ENCODE data around the gene PTGDR.

Gene PTGDR

GRCh38 chr14:52258783-52259182, 8.7 kb upstream of the PTGDR start:
- no peak for DNase-seq
- no peaks in the 10 kb centered on the region for H3K36me3 ChIP-seq
- no peak overlapping the region for H3K4me3 ChIP-seq (ENCODE audit: low read depth, low read length)
- H3K4me1 ChIP-seq = no peaks in the 10 kb centered on the region
- TF ChIP-seq CTCF (IDR thresholded peaks at IDR 0.05; ENCODE audit: low read depth, low read length) = no peak
- H3K27me3 ChIP-seq = no peaks in the 10 kb centered on the region
- H3K9me3 ChIP-seq = no peaks in the 10 kb centered on the region

- no peaks in the 10 kb centered on the region for H3K4me1 ChIP-seq
- no peaks in the 10 kb centered on the region for H3K27me3 ChIP-seq
- H3K9me3 ChIP-seq = no peaks in the 10 kb centered on the region
- H3K4me3 ChIP-seq (ENCODE audit: low read depth, low read length) = no peak overlapping the region
- no peak for TF ChIP-seq CTCF (IDR thresholded peaks at IDR 0.05; ENCODE audit: low read depth, low read length)
- no peaks in the 10 kb centered on the region for H3K36me3 ChIP-seq
- no peak for DNase-seq
Measured at GRCh38 chr14:52259434-52259833, 8.1 kb upstream of the PTGDR start.

- Histone ChIP-seq H3K27me3 (peaks cover 6% of the 10 kb centered on the region), H3K9me3 (no peaks in the 10 kb centered on the region), H3K36me3 (no peaks in the 10 kb centered on the region), H3K4me1 (no peaks in the 10 kb centered on the region), H3K4me3 (ENCODE audit: low read depth, low read length) (no peak overlapping the region)
- DNase-seq = no peak
- TF ChIP-seq CTCF (IDR thresholded peaks at IDR 0.05; ENCODE audit: low read depth, low read length) = no peak
Measured at GRCh38 chr14:52262600-52262999, 4.9 kb upstream of the PTGDR start.

GRCh38 chr14:52263190-52263589, 4.3 kb upstream of the PTGDR start:
- Histone ChIP-seq H3K4me1 (no peaks in the 10 kb centered on the region), H3K36me3 (no peaks in the 10 kb centered on the region), H3K27me3 (peaks cover 12% of the 10 kb centered on the region), H3K9me3 (no peaks in the 10 kb centered on the region), H3K4me3 (ENCODE audit: low read depth, low read length) (no peak overlapping the region)
- no peak for DNase-seq
- TF ChIP-seq CTCF (IDR thresholded peaks at IDR 0.05; ENCODE audit: low read depth, low read length) = no peak

GRCh38 chr14:52265253-52265652, 2.2 kb upstream of the PTGDR start:
- Histone ChIP-seq H3K36me3 (no peaks in the 10 kb centered on the region), H3K9me3 (no peaks in the 10 kb centered on the region), H3K27me3 (peaks cover 32% of the 10 kb centered on the region), H3K4me3 (ENCODE audit: low read depth, low read length) (no peak overlapping the region), H3K4me1 (no peaks in the 10 kb centered on the region)
- DNase-seq = no peak
- no peak for TF ChIP-seq CTCF (IDR thresholded peaks at IDR 0.05; ENCODE audit: low read depth, low read length)

- no peaks in the 10 kb centered on the region for H3K36me3 ChIP-seq
- no peaks in the 10 kb centered on the region for H3K9me3 ChIP-seq
- H3K4me1 ChIP-seq = no peaks in the 10 kb centered on the region
- H3K4me3 ChIP-seq (ENCODE audit: low read depth, low read length) = no peak overlapping the region
- DNase-seq = no peak
- TF ChIP-seq CTCF (IDR thresholded peaks at IDR 0.05; ENCODE audit: low read depth, low read length) = no peak
- H3K27me3 ChIP-seq = peaks cover 32% of the 10 kb centered on the region
Measured at GRCh38 chr14:52266179-52266578, 1.3 kb upstream of the PTGDR start.
